ENCODE results near the gene ROR2. TPM values are rescaled to one million over a fixed set of nuclear protein-coding genes. Genes with fewer than 3 reads are reported as not detected.

Gene ROR2
- total and polyA plus RNA-seq, 8 donors: 3.0 to 21.4 (median 9.8) TPM

DNA sequence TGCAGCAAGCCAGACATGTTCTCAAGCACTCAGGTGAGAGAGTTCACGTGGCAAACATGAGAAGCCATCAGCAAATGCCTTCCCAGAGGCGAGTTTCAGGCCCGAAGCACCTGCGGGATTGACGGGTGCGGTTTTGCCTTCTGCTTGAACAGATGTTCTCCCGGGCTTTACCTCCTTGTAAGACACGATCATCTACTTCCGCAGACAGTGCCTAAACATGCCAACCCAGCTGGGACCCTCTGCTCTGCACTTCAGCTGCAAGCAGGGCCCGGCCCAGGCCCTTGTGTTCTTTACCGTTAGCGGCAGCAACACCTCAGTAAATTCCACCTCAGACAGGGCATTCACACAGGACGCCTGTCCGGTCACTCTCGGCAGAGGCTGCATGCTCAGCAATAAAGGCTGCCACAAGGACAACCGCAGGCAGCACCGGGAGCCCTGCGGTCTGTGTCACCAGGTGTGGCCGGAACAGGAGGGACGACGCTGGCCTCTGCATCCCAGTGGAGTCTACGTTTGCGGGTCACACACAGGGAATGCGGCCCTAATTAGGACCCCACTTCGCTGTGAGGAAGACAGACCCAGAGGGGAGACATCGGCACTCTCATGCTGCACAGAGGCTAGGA lies 139.6 kb downstream of the ROR2 start:
- no peaks in the 10 kb centered on the region for H3K27me3 ChIP-seq
- H3K27ac ChIP-seq: peak overlapping the region in 2 of 5 donors; percentile 45 to 82
- TF ChIP-seq POLR2AphosphoS5 (IDR thresholded peaks at IDR 0.05): no peak
- no peak for TF ChIP-seq EP300 (IDR thresholded peaks at IDR 0.05)
- H3K9me3 ChIP-seq: no peaks in the 10 kb centered on the region
- H3K4me1 ChIP-seq: peaks cover 7 to 64% (median 31%) of the 10 kb centered on the region in 4 donors
- DNase-seq: no peak
- WGBS, 5 donors: 91 to 94% (median 93%) methylated on average over 24 to 26 of the region's 26 CpGs
- no peaks in the 10 kb centered on the region for H3K36me3 ChIP-seq
- H3K4me3 ChIP-seq: no peak overlapping the region
- intact Hi-C loops (cut with DNase I; ENCODE audit: low total_unique reads): no loop called here

DNA sequence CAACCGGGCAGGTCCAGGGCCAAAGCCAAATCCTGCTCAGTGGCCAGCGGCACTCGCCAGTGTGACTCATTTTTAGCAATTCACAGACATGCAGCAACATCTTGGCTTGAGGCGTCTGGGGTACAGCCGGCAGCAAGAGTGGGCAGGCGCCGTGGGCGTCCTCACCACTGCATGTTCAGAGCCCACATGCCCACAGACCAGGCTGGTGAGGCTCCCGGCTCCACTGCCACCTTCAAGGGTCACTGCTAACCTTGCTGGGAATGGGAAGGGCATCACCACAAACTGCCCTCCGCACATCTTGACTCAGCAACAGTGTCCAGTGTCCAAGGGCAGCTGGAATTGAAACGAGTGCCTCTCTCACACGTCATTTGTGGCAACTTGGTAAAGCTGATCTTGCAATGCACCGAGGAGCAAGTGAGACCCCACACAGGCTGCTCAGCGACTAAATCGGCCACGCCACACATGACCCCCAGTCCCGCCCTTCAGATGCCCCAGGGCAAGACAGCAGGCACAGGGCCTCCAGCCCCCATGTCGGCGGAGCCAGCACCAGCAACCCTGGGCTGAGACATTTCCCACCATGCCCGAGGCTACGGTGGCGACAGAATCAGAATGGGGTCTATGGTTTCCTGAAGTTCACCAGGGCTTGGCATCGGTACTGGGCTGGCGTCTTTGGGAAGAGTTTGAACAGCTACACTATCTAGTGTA lies 140.3 kb downstream of the ROR2 start:
- intact Hi-C loops (cut with DNase I; ENCODE audit: low total_unique reads): no loop called here
- Histone ChIP-seq H3K27ac (peak overlapping the region in 2 of 5 donors; percentile 45 to 82), H3K4me1 (peaks cover 7 to 57% (median 31%) of the 10 kb centered on the region in 4 donors), H3K4me3 (no peak overlapping the region), H3K9me3 (no peaks in the 10 kb centered on the region), H3K36me3 (no peaks in the 10 kb centered on the region), H3K27me3 (no peaks in the 10 kb centered on the region)
- TF ChIP-seq POLR2A (IDR thresholded peaks at IDR 0.05) (no peak), EP300 (IDR thresholded peaks at IDR 0.05) (no peak), POLR2AphosphoS5 (IDR thresholded peaks at IDR 0.05) (no peak), CTCF (IDR thresholded peaks at IDR 0.05) (no peak)
- DNase-seq: no peak
- 73 to 90% (median 89%) methylated on average over 18 to 24 of the region's 24 CpGs for WGBS, 5 donors

- 79 to 96% (median 89%) methylated on average over 8 of the region's 8 CpGs for WGBS, 5 donors
- intact Hi-C loops (cut with DNase I; ENCODE audit: low total_unique reads): no loop called here
- TF ChIP-seq POLR2AphosphoS5 (IDR thresholded peaks at IDR 0.05) (peak in 1 of 3 donors; percentile 16), POLR2A (IDR thresholded peaks at IDR 0.05) (no peak)
- no peaks in the 10 kb centered on the region for H3K27me3 ChIP-seq
- H3K4me3 ChIP-seq: no peak overlapping the region
- H3K9me3 ChIP-seq: no peaks in the 10 kb centered on the region
- H3K36me3 ChIP-seq: no peaks in the 10 kb centered on the region
- no peak for DNase-seq
- peak overlapping the region in 2 of 5 donors; percentile 39 to 69 for H3K27ac ChIP-seq
- H3K4me1 ChIP-seq: peaks cover 0 to 59% (median 31%) of the 10 kb centered on the region in 4 donors
These were observed 142.3 kb downstream of the ROR2 start for GRCh38 chr9:91807643-91808246.

GRCh38 chr9:91805031-91805430 lies 145.0 kb downstream of the ROR2 start:
- Histone ChIP-seq H3K9me3 (no peaks in the 10 kb centered on the region), H3K36me3 (no peaks in the 10 kb centered on the region), H3K27me3 (no peaks in the 10 kb centered on the region), H3K4me1 (peaks cover 0 to 64% (median 37%) of the 10 kb centered on the region in 4 donors), H3K27ac (peak overlapping the region in 3 of 5 donors; percentile 16 to 60 (median 43)), H3K4me3 (no peak overlapping the region)
- peak in 1 of 2 donors; percentile 10 for DNase-seq
- intact Hi-C loops (cut with DNase I; ENCODE audit: low total_unique reads): no loop called here
- TF ChIP-seq CTCF (IDR thresholded peaks at IDR 0.05): no peak
- TF ChIP-seq POLR2AphosphoS5 (IDR thresholded peaks at IDR 0.05): no peak
- TF ChIP-seq EP300 (IDR thresholded peaks at IDR 0.05): no peak
- no peak for TF ChIP-seq POLR2A (IDR thresholded peaks at IDR 0.05)
- 83 to 87% (median 87%) methylated on average over 5 of the region's 5 CpGs for WGBS, 5 donors

- H3K36me3 ChIP-seq: no peaks in the 10 kb centered on the region
- H3K4me3 ChIP-seq: no peak overlapping the region
- intact Hi-C loops (cut with DNase I; ENCODE audit: low total_unique reads): no loop called here
- H3K4me1 ChIP-seq: peaks cover 6 to 65% (median 37%) of the 10 kb centered on the region in 4 donors
- peak overlapping the region in 3 of 5 donors; percentile 16 to 60 (median 43) for H3K27ac ChIP-seq
- WGBS, 5 donors: 83 to 91% (median 90%) methylated on average over 13 of the region's 13 CpGs
- TF ChIP-seq POLR2AphosphoS5 (IDR thresholded peaks at IDR 0.05) (no peak), POLR2A (IDR thresholded peaks at IDR 0.05) (no peak), CTCF (IDR thresholded peaks at IDR 0.05) (no peak), EP300 (IDR thresholded peaks at IDR 0.05) (no peak)
- peak in 1 of 2 donors; percentile 22 for DNase-seq
- no peaks in the 10 kb centered on the region for H3K27me3 ChIP-seq
- H3K9me3 ChIP-seq: no peaks in the 10 kb centered on the region
These were observed 145.9 kb downstream of the ROR2 start for GRCh38 chr9:91803970-91804752.
